ENCODE results near the gene UBQLNL.

DNA sequence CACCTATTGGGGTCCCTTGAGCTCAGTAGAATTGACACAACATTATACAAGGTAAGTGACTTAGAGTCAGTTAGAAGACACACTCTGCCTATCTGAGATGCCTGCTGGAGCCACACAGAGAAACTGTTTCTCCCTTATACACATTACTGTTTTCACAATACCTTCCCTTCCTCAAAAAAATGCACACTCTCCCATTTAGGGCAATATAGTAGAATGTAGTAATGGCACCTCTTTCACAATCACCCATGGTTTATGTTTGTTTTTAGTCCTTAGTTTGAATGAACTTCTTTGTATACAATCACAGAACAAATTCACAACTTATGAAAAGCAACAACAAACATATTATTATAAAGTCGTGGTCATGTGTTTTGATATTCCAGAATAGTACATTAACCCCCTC is 17.5 kb upstream of the UBQLNL start:
- no peak for TF ChIP-seq POLR2AphosphoS5 (IDR thresholded peaks at IDR 0.05)
- no peak for TF ChIP-seq CTCF (IDR thresholded peaks at IDR 0.05)
- no peak for TF ChIP-seq EP300 (IDR thresholded peaks at IDR 0.05)
